Neuronal stem cell (in vitro differentiated cells): Measurements from ENCODE around the gene CIT.

Experiments
- DNase-seq: peaks from one replicate; pipeline ENCODE4 v3.0.0-alpha.2; 2013; ENCODE audit warnings: low spot score
- H2AFZ ChIP-seq: one replicate; pipeline ENCODE4 v1.6.1; 2013; ENCODE audit warnings: mild to moderate bottlenecking, low read length, inconsistent platforms
- H2AK5ac ChIP-seq: 2 replicates; pipeline ENCODE4 v1.6.1; 2013; ENCODE audit warnings: low read depth, mild to moderate bottlenecking, inconsistent platforms, low read length, moderate library complexity, mixed read lengths
- H2BK120ac ChIP-seq: 2 replicates; pipeline ENCODE4 v1.6.1; 2013; ENCODE audit warnings: low read depth, mild to moderate bottlenecking, inconsistent platforms, low read length, moderate library complexity, mixed read lengths
- H2BK12ac ChIP-seq: one replicate; pipeline ENCODE4 v1.6.1; 2013; ENCODE audit warnings: low read length, inconsistent platforms
- H2BK15ac ChIP-seq: 2 replicates; pipeline ENCODE4 v1.6.1; 2013; ENCODE audit warnings: mild to moderate bottlenecking, low read length, inconsistent platforms, mixed read lengths
- H2BK5ac ChIP-seq: one replicate; pipeline ENCODE4 v1.6.1; 2013; ENCODE audit warnings: inconsistent platforms, mild to moderate bottlenecking, low read length, moderate library complexity
- H3K14ac ChIP-seq: one replicate; pipeline ENCODE4 v1.6.1; 2013; ENCODE audit warnings: low read length, inconsistent platforms
- H3K18ac ChIP-seq: 2 replicates; pipeline ENCODE4 v1.6.1; 2013; ENCODE audit warnings: low read length, inconsistent platforms
- H3K23ac ChIP-seq: 2 replicates; pipeline ENCODE4 v1.6.1; 2013; ENCODE audit warnings: low read depth, mild to moderate bottlenecking, mixed read lengths, low read length, inconsistent platforms; ENCODE audit not compliant: poor library complexity
- H3K27ac ChIP-seq: replicated peaks from 3 replicates; pipeline ENCODE4 v1.5.1; 2013; ENCODE audit warnings: low read length, inconsistent platforms
- H3K27me3 ChIP-seq, 3 experiments: 2 replicates each; pipeline ENCODE4 v1.6.1; 2013; ENCODE audit warnings: low read length in 3 of 3, mild to moderate bottlenecking in 2 of 3, inconsistent platforms in 1 of 3, low read depth in 1 of 3, mixed read lengths in 1 of 3, moderate library complexity in 1 of 3; ENCODE audit not compliant: control insufficient read depth in 3 of 3, insufficient read depth in 3 of 3
- H3K36me3 ChIP-seq, 2 donors: replicated peaks in 1 of 2; 2 replicates each; pipeline ENCODE4 v1.6.1; 2013; ENCODE audit warnings: low read length in 2 of 2; ENCODE audit not compliant: control insufficient read depth in 2 of 2, insufficient read depth in 2 of 2
- H3K4ac ChIP-seq: 2 replicates; pipeline ENCODE4 v1.6.1; 2013; ENCODE audit warnings: inconsistent platforms, mild to moderate bottlenecking, low read length, moderate library complexity
- H3K4me1 ChIP-seq, 2 donors: 1 replicate in 1 of 2; 2 replicates in 1 of 2; pipeline ENCODE4 v1.6.1; 2013; ENCODE audit warnings: low read length in 2 of 2, low read depth in 1 of 2; ENCODE audit not compliant: control insufficient read depth in 2 of 2, insufficient read depth in 1 of 2
- H3K4me2 ChIP-seq: one replicate; pipeline ENCODE4 v1.6.1; 2013; ENCODE audit warnings: mild to moderate bottlenecking, low read length, inconsistent platforms; ENCODE audit not compliant: insufficient read depth, poor library complexity, severe bottlenecking
- H3K4me3 ChIP-seq, 2 donors: 2 replicates each; pipeline ENCODE4 v1.5.1; 2013; ENCODE audit warnings: low read length in 2 of 2, mild to moderate bottlenecking in 2 of 2, inconsistent platforms in 1 of 2, moderate library complexity in 1 of 2
- H3K79me1 ChIP-seq: one replicate; pipeline ENCODE4 v1.6.1; 2013; ENCODE audit warnings: low read depth, mild to moderate bottlenecking, inconsistent platforms, low read length, moderate library complexity
- H3K9ac ChIP-seq: one replicate; pipeline ENCODE4 v1.6.1; 2013; ENCODE audit warnings: mild to moderate bottlenecking, low read depth, low read length, inconsistent platforms; ENCODE audit not compliant: poor library complexity
- H3K9me3 ChIP-seq, 2 donors: replicated peaks in 1 of 2; 2 replicates each; pipeline versions ENCODE3 to v1.6.1; 2013; ENCODE audit warnings: low read length in 2 of 2, mild to moderate bottlenecking in 2 of 2, inconsistent platforms in 1 of 2, low read depth in 1 of 2, mixed read lengths in 1 of 2, moderate library complexity in 1 of 2; ENCODE audit not compliant: control insufficient read depth in 2 of 2, insufficient read depth in 1 of 2
- H4K8ac ChIP-seq: one replicate; pipeline ENCODE4 v1.6.1; 2013; ENCODE audit warnings: low read depth, mild to moderate bottlenecking, inconsistent platforms, low read length, moderate library complexity
- H4K91ac ChIP-seq: one replicate; pipeline ENCODE4 v1.6.1; 2013; ENCODE audit warnings: low read length, low read depth, mild to moderate bottlenecking, inconsistent platforms; ENCODE audit not compliant: poor library complexity
- WGBS, 2 donors: extraction: QIAGEN DNeasy Blood & Tissue Kit; methylation state at CpG; one replicate each; pipeline ENCODE4 v1.1.7; 2013; ENCODE audit warnings: missing lambda C conversion rate in 2 of 2, mixed read lengths in 1 of 2; ENCODE audit not compliant: insufficient read length in 2 of 2, insufficient replicate concordance in 1 of 2; ENCODE audit errors: extremely low coverage in 2 of 2; 5-methylcytosine and 5-hydroxymethylcytosine counted together

The CIT gene

DNA sequence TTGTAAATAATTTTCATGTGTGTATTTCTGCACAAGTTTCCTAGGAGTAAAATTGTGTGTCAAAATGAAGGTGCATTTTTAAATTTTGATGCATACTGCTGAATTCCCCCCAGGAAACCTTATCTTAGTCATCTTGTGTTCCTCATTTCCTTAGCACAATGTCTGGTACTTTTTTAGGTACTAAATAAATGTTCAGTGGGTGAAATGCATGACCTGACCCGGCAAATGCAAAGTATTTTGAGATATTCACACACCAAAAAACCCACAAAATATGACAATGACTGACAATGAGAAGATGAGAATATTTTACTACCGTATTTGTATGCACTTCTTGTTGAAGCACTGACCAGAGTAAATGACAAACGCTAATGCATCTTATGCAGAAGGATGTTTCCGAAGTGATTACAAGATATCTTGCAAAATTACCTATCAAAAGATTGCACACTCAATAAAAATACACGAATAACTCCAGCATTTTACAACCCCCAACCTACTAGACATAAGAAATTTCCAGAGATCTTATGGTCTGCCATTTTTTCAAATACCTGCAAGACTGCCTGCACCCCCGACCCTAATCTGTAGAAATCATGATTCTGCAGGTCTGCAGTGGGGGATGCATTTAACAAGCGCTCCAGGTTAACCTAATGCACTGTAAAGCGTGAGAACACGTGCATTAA, 210.1 kb downstream of the CIT start:
- Histone ChIP-seq H4K91ac (no peak overlapping the region), H3K4me1 (no peaks in the 10 kb centered on the region), H2AK5ac (no peak overlapping the region), H3K4me2 (peak overlapping the region; percentile 55), H2BK15ac (no peak overlapping the region), H3K79me1 (no peaks in the 10 kb centered on the region), H3K4ac (no peak overlapping the region), H2BK120ac (no peak overlapping the region), H3K27me3 (no peaks in the 10 kb centered on the region), H3K18ac (no peak overlapping the region), H2BK12ac (no peak overlapping the region), H3K4me3 (peak overlapping the region in 1 of 2 donors; percentile 75), H3K23ac (no peak overlapping the region), H2AFZ (peak overlapping the region; percentile 88), H4K8ac (no peak overlapping the region), H3K36me3 (peaks cover 4 to 26% of the 10 kb centered on the region in 2 donors), H2BK5ac (no peak overlapping the region), H3K9ac (no peak overlapping the region), H3K27ac (peak overlapping the region; percentile 60), H3K14ac (no peak overlapping the region), H3K9me3 (no peaks in the 10 kb centered on the region)
- no peak for DNase-seq
- WGBS, 2 donors, result no CpG with 5 or more reads among the region's 9 CpGs

DNA sequence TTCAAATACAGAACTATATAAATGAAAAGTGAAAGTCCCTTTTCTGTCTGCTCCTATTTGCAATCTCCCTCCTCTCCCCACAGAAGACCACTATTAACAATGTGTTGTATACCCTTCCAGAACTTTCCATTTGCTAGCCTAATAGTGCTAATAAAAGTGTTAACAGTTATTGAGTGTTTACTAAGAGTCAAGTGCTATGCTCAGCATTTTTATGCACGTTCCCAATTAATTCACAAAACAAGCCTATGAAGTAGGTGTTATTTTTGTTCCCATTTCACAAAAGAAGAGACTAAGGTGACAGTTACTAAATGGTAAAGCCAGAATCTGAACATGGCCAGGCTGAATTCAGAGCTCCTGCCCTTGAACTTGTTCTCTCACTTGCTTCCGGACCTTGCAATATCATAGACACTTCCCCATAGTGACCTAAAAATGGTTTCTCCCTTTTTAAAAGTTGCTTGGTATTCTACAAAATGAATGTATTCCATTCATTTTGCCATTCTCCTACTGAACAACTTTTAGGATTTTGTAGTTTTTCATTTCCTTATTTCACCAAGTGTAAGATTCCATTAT, 210.8 kb downstream of the CIT start:
- Histone ChIP-seq H3K36me3 (peaks cover 2 to 19% of the 10 kb centered on the region in 2 donors), H2BK120ac (no peak overlapping the region), H2AFZ (peak overlapping the region; percentile 88), H3K14ac (no peak overlapping the region), H2BK15ac (no peak overlapping the region), H3K4me2 (no peak overlapping the region), H3K27me3 (no peaks in the 10 kb centered on the region), H2AK5ac (no peak overlapping the region), H3K9me3 (no peaks in the 10 kb centered on the region), H3K4ac (no peak overlapping the region), H2BK5ac (no peak overlapping the region), H3K4me1 (no peaks in the 10 kb centered on the region), H3K23ac (no peak overlapping the region), H3K9ac (no peak overlapping the region), H3K27ac (no peak overlapping the region), H2BK12ac (no peak overlapping the region), H4K91ac (no peak overlapping the region), H3K79me1 (no peaks in the 10 kb centered on the region), H4K8ac (no peak overlapping the region), H3K18ac (no peak overlapping the region), H3K4me3 (no peak overlapping the region)
- DNase-seq, result no peak
- no CpG with 5 or more reads among the region's 2 CpGs for WGBS, 2 donors

DNA sequence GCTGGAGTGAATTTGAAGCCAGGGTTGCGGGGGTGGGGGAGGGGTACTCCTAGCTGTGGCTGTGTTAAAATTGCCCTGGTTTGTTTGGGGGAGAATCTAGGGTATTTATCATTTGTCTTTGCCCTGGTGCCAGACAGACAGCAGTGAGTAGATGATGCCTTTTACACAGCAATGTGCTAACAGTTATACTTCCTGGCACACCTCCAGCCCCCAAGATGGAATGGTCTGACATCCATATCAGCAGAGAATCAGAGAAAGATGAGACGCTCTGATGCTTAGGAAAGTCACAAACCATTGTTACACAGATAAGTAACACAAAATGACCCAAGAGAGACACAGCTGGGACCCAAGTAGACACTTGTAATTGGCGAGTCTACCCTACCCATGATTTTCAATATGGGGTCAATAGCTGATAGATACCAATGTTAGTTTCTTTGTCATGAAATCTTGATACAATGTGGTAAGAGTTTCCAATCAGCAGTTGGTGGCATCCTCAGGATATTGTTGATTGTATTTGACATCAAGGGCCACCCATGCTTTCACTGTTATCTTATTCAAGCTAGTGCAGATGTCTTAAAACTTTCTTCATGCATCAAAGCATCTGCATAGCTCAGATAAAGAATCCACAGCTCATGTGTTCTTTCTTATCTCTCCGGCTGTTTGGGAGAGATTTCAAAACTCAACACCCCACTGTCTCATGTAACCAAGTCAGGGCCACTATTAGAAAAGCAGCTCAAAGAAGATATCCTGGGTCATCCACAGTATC, 211.8 kb downstream of the CIT start:
- H3K4me2 ChIP-seq, result no peak overlapping the region
- no peak for DNase-seq
- H3K27me3 ChIP-seq, result no peaks in the 10 kb centered on the region
- no peak overlapping the region for H3K4ac ChIP-seq
- no peaks in the 10 kb centered on the region for H3K4me1 ChIP-seq
- H4K8ac ChIP-seq, result no peak overlapping the region
- no peak overlapping the region for H3K18ac ChIP-seq
- H2BK5ac ChIP-seq, result no peak overlapping the region
- H3K36me3 ChIP-seq, result peaks cover 2 to 9% of the 10 kb centered on the region in 2 donors
- no peak overlapping the region for H2BK120ac ChIP-seq
- H3K9ac ChIP-seq, result no peak overlapping the region
- H3K4me3 ChIP-seq, result no peak overlapping the region
- H2BK12ac ChIP-seq, result no peak overlapping the region
- no peak overlapping the region for H3K27ac ChIP-seq
- H2BK15ac ChIP-seq, result no peak overlapping the region
- no CpG with 5 or more reads among the region's 4 CpGs for WGBS, 2 donors
- H3K14ac ChIP-seq, result no peak overlapping the region
- H2AFZ ChIP-seq, result peak overlapping the region; percentile 33
- H3K79me1 ChIP-seq, result no peaks in the 10 kb centered on the region
- no peak overlapping the region for H2AK5ac ChIP-seq
- H4K91ac ChIP-seq, result no peak overlapping the region
- H3K9me3 ChIP-seq, result no peaks in the 10 kb centered on the region
- no peak overlapping the region for H3K23ac ChIP-seq

DNA sequence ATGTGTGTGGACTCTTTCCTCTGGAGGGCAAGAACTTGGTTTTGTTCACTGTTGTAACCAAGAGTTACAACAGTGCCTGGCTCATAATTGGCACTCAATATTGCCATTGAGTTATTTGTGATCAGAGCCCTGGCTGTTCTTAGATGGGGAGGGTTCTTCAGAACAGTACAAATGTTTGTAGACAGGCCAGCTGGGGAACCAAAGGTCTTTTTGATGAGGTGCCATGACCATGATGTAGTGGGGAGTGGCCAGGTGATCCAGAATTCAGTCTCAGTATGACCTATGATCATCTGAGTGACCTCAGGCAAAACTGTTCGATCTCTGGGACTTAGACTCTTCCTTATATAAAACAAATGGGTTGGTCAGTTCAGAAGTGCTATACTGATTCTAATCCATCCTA, 212.5 kb downstream of the CIT start:
- no peak overlapping the region for H2BK15ac ChIP-seq
- H4K91ac ChIP-seq, result no peak overlapping the region
- no peak overlapping the region for H3K9ac ChIP-seq
- no peak overlapping the region for H2AFZ ChIP-seq
- WGBS, 2 donors, result no CpG with 5 or more reads among the region's 1 CpG
- H3K79me1 ChIP-seq, result no peaks in the 10 kb centered on the region
- no peak overlapping the region for H2BK5ac ChIP-seq
- H2AK5ac ChIP-seq, result no peak overlapping the region
- no peak overlapping the region for H3K27ac ChIP-seq
- H3K14ac ChIP-seq, result no peak overlapping the region
- DNase-seq, result no peak
- H3K4ac ChIP-seq, result no peak overlapping the region
- H3K4me1 ChIP-seq, result no peaks in the 10 kb centered on the region
- H3K4me3 ChIP-seq, result no peak overlapping the region
- H3K23ac ChIP-seq, result no peak overlapping the region
- peaks cover 0 to 2% of the 10 kb centered on the region in 2 donors for H3K36me3 ChIP-seq
- no peak overlapping the region for H2BK12ac ChIP-seq
- H2BK120ac ChIP-seq, result no peak overlapping the region
- H3K27me3 ChIP-seq, result no peaks in the 10 kb centered on the region
- no peak overlapping the region for H4K8ac ChIP-seq
- H3K9me3 ChIP-seq, result no peaks in the 10 kb centered on the region
- no peak overlapping the region for H3K18ac ChIP-seq
- no peak overlapping the region for H3K4me2 ChIP-seq
